Non-pigmented ciliary epithelial cell (primary cell): ENCODE measurements around the gene MROH8.
A peak's percentile ranks its signal among the peaks of the same experiment; 100 is the strongest.

Experiments used
- DNase-seq: peaks from one replicate; pipeline ENCODE4 v3.0.0-alpha.2; 2010; ENCODE audit warnings: low read depth

The MROH8 gene

GRCh38 chr20:37198932-37199660 is 19.7 kb upstream of the MROH8 start:
- DNase-seq: no peak

DNA sequence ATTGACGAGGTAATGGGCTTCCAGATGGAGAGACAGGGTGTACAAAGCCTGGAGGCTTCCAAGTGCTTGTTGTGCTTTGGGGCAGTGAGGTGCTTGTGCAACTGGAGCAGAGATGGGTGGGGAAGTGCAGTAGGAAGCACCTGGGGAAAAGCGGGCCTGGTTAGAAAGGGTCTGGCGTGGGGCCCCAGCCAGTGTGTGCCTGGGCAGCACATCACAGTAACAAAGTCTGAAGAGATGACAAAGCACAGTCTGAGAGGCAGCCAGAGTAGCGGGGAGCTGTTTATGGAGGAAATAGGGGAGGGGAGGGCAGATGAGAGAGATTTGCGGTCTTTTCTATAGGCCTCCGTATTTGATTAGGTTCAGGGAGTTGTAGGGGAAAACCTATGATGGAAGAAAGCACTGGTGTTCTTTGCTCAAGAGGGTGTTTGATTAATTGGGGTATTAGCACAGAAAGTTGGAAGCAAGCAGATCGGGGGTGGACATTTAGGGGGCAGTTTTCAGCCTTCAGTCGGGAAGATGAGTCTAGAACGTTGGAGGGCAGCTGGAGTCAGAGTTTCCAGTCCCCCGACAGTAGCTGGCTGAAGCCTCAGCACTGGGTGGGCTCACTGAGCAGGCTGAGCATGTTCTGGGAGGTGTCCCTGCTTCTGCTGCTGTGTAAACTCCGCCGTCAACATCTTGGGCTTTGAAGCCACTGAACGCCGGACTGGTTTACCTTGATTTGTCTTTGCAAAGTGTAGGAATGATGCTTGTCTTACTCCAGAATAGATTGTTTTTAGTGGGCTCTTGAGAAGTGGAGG is 15.5 kb upstream of the MROH8 start:
- no peak for DNase-seq

DNA sequence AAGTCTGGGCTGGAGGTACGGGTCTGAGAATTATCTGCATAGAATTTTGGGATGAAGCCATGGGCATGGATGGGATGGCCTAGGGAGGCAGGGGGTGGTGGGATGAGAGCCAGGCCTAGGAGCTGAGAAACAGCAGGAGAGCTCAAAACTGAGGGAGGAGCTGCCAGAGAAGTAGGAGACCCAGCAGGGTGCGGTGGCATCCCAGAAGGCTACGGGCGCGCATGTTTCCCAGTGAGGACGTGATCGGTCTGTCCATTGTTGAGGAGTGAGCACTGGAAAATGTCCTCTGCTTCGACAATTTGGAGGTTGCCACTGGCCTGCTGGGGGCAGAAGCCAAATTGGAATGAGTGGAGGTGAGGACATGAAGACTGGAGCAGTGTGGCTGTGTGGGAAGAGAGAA is 14.5 kb upstream of the MROH8 start:
- no peak for DNase-seq

- no peak for DNase-seq
These were observed 13.9 kb upstream of the MROH8 start for GRCh38 chr20:37193226-37193625.

GRCh38 chr20:37192137-37192854 is 12.9 kb upstream of the MROH8 start:
- peak; percentile 60 for DNase-seq

DNA sequence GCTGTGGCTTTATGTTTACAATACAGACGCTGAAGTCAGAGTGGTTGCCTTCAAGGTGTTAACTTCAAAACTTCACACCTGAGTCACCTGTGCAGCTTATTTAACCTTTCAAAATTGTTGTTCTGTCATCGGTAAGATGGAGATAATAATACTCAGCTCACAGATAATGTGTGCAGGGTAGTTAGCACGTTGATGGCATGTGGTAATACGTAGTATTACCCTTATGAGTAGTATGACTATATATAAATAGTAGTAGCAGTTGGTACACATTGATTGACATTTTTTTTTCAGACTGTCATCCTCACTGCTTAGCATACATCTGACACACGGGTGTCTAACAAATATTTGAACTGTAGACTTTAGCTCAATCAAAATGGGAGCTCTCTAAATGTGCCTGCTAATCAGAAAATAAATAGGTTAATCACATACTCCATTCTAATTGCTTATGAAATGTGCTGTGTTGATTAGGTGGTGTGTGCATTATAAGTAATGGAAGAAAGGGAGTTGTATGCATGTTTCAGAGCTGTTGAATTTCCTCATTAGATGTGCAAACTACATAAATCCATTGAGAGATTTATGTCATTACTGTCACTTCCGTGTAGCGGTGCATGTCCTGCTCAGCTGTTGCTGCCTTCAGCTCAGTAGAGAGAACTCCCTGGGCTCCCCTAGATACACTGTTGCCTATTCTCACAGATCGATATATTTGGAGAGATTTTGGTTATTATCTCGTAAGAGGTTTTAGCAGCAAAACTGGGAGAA is 11.2 kb upstream of the MROH8 start:
- no peak for DNase-seq

- no peak for DNase-seq
These were observed 10.2 kb upstream of the MROH8 start for GRCh38 chr20:37189416-37190016.

GRCh38 chr20:37188787-37189186 is 9.4 kb upstream of the MROH8 start:
- DNase-seq: no peak

- no peak for DNase-seq
These were observed 6.3 kb upstream of the MROH8 start for GRCh38 chr20:37185686-37186085.

GRCh38 chr20:37179683-37180524 is 556 bp upstream of the MROH8 start:
- DNase-seq: peak; percentile 44

- no peak for DNase-seq
These were observed 6.5 kb downstream of the MROH8 start for GRCh38 chr20:37172836-37173235.

- DNase-seq: no peak
These were observed 12.5 kb downstream of the MROH8 start for GRCh38 chr20:37166867-37167266.

GRCh38 chr20:37165031-37165430 is 14.3 kb downstream of the MROH8 start:
- no peak for DNase-seq

DNA sequence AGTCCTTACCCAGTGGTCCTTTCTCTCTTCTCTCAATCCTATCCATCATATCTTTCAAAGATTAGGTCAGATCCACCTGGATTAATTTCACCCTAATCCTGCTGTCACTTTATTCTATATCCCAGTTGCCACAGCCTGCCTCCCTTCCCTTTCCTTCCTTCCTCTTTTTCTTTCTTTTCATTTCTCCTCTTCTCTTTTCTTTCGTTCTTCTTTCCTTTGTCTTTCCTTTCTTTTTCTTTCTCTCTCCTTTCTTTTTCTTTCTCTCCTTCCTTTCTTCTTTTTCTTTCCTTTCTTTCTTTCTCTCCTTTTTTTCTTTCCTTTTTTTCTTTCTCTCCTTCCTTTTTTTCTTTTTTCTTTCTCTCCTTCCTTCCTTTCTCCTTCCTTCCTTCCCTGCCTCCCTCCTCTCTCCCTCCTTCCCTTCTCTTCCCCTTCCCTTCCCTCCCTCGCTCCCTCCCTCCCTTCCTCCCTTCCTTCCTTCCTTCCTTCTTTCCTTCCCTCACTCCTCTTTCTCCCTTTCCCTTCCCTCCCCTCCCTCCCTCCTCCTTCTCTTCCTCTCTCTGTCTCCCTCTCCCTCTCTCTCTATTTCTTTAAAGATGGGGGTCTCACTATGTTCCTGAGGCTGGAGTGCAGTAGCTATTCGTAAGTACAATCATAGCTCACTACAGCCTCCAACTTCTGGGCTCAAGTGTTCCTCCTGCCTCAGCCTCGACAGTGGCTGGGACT is 15.4 kb downstream of the MROH8 start:
- DNase-seq: no peak

GRCh38 chr20:37162646-37163045 is 16.7 kb downstream of the MROH8 start:
- DNase-seq: no peak

DNA sequence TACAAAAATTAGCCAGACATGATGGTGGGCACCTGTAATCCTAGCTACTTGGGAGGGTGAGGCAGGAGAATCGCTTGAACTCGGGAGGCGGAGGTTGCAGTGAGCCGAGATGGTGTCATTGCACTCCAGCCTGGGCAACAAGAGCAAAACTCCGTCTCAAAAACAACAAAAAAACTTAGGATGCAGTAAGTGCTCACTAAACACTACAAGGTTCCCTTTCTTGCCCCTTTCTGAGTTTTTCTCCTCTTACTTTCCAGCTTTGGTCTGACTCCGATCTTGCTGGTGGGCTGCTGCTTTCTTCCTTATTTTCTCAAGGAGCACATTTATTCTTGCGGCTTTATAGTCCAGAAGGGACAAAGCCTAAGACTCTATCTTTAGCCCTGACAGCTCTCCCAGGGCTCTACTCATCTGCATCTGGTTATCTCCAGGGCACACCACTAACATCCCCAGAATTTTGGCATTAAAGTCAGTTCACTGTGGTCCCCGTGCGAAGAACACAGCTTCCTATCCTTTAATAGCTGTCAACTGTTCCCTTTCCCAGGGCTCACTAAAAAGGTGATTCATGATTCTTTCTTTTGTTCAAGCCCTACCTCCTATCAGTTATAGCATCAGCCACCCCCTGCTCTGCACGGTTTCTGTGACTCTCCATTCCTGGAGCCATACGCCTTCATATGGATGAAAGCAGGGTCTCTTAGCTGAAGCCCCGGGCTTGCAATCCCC is 17.4 kb downstream of the MROH8 start:
- no peak for DNase-seq

GRCh38 chr20:37160683-37161082 is 18.7 kb downstream of the MROH8 start:
- DNase-seq: no peak

DNA sequence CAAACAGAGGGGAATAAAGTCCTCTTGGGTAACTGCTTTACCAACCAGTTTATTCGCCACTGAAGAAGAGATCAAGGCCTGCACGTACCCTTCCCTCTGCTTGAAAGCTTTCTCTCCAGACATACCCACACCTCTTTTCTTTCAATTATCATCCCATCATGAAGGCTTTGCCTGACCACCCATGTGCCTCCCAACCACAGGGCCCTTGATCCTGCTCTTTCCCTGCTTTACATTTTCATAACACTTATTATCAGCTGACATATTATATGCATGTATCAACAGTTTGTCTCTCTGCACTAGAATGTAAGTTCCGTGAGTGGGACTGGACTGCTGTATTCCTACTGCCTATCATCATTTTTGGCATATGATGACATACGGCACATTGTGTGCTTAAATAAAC is 21.1 kb downstream of the MROH8 start:
- no peak for DNase-seq

DNA sequence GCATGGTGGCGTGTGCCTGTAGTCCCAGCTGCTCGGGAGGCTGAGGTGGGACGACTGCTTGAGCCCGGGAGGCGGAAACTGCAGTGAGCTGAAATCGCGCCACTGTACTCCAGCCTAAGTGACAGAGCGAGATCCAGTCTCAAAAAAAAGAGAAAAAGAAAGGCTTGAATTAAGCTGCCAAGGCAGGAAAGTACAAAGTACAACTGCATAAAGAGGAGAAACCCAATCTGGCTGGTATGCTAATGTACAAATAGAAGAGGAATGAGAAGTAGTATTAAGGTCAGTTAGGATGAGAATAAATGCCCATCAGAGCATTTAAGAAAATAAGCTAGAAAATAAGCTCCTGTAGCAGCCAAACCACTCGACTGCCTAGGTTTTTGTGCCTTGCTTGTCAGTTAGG is 23.4 kb downstream of the MROH8 start:
- DNase-seq: no peak
